ENCODE measurements around the gene PRKD1. TPM values are rescaled to one million over a fixed set of nuclear protein-coding genes. Genes with fewer than 3 reads are reported as not detected.

Gene PRKD1
- total RNA-seq, 2 donors from 2014 or later, result 12.0 to 12.6 TPM

DNA sequence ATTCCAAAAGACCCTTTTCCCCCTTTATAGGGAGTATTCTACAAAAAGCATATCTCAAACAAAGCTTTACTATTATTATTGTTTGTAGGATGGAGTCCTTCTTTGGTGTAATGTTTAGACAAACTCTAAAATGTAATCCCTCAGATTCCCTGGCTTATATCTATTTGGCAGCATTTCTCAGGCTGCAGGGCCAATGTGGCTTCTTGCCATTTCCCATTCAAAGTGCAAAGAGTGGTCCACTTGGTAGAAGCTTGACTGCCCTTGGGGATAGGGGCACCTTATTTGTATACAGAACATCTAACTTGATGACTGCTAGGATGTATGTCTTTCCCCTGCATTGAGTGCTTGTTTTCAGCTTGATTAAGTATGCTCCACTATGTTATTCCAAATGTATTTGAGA, 242.7 kb downstream of the PRKD1 start:
- no peaks in the 10 kb centered on the region for H3K36me3 ChIP-seq (ENCODE audit: control insufficient read depth, insufficient read depth, low read length)
- no peak overlapping the region for H3K4me3 ChIP-seq (ENCODE audit: low read length)
- Mint-ChIP-seq H3K9me3 (no peaks in the 10 kb centered on the region), H3K4me3 (no peak overlapping the region), H3K4me1 (no peaks in the 10 kb centered on the region), H3K27me3 (ENCODE audit: insufficient read depth) (no peaks in the 10 kb centered on the region), H3K36me3 (ENCODE audit: low read depth) (no peaks in the 10 kb centered on the region), H3K27ac (no peak overlapping the region)
- H3K27me3 ChIP-seq (ENCODE audit: control insufficient read depth, insufficient read depth, low read length, poor library complexity, severe bottlenecking), result no peaks in the 10 kb centered on the region
- no peak for DNase-seq
- no peak overlapping the region for H3K27ac ChIP-seq (ENCODE audit: low read depth, low read length)
- H3K9me3 ChIP-seq (ENCODE audit: control insufficient read depth, low read length), result no peaks in the 10 kb centered on the region
- H3K4me1 ChIP-seq (ENCODE audit: control insufficient read depth, insufficient read depth, low read length), result no peaks in the 10 kb centered on the region
- TF ChIP-seq, protein P1, sequence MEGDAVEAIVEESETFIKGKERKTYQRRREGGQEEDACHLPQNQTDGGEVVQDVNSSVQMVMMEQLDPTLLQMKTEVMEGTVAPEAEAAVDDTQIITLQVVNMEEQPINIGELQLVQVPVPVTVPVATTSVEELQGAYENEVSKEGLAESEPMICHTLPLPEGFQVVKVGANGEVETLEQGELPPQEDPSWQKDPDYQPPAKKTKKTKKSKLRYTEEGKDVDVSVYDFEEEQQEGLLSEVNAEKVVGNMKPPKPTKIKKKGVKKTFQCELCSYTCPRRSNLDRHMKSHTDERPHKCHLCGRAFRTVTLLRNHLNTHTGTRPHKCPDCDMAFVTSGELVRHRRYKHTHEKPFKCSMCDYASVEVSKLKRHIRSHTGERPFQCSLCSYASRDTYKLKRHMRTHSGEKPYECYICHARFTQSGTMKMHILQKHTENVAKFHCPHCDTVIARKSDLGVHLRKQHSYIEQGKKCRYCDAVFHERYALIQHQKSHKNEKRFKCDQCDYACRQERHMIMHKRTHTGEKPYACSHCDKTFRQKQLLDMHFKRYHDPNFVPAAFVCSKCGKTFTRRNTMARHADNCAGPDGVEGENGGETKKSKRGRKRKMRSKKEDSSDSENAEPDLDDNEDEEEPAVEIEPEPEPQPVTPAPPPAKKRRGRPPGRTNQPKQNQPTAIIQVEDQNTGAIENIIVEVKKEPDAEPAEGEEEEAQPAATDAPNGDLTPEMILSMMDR (conservative IDR thresholded peaks at IDR 0.05), result no peak
- no peak overlapping the region for H3K9ac ChIP-seq (ENCODE audit: extremely low read depth, low read length, poor library complexity, severe bottlenecking)

DNA sequence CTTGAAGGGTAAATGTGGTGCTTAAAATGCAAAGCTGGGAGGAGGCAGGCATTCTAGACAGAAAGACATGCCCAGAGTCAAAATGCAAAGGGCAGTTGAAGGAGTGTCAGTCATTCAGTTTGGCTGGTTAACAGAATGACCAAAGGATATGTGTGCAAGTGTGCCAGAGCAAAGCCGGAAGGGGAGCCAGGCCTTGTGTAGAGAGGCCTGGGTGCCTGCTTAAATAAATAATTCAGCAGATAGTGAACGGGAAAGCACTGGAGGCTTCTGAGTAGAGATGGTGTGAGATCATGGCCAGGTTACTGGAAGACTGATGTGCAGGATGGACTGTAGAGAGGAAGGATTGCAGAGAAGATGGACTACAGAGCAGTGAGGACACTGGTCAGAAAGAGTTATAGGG, 244.9 kb downstream of the PRKD1 start:
- H3K27ac Mint-ChIP-seq, result no peak overlapping the region
- no peak for DNase-seq
- no peaks in the 10 kb centered on the region for H3K4me1 ChIP-seq (ENCODE audit: control insufficient read depth, insufficient read depth, low read length)
- H3K4me1 Mint-ChIP-seq, result no peaks in the 10 kb centered on the region
- TF ChIP-seq, protein P1 (conservative IDR thresholded peaks at IDR 0.05), result no peak
- H3K27me3 ChIP-seq (ENCODE audit: control insufficient read depth, insufficient read depth, low read length, poor library complexity, severe bottlenecking), result no peaks in the 10 kb centered on the region
- H3K9me3 Mint-ChIP-seq, result no peaks in the 10 kb centered on the region
- H3K27me3 Mint-ChIP-seq (ENCODE audit: insufficient read depth), result no peaks in the 10 kb centered on the region
- WGBS, 2 experiments (ENCODE audit: insufficient coverage in 1 of 2, insufficient read length in 1 of 2), result 85 to 92% methylated on average over 2 of the region's 2 CpGs
- no peak overlapping the region for H3K4me3 Mint-ChIP-seq
- no peak overlapping the region for H3K9ac ChIP-seq (ENCODE audit: extremely low read depth, low read length, poor library complexity, severe bottlenecking)
- no peaks in the 10 kb centered on the region for H3K36me3 Mint-ChIP-seq (ENCODE audit: low read depth)
- H3K4me3 ChIP-seq (ENCODE audit: low read length), result no peak overlapping the region
- no peaks in the 10 kb centered on the region for H3K36me3 ChIP-seq (ENCODE audit: control insufficient read depth, insufficient read depth, low read length)
- H3K27ac ChIP-seq (ENCODE audit: low read depth, low read length), result no peak overlapping the region
- no peaks in the 10 kb centered on the region for H3K9me3 ChIP-seq (ENCODE audit: control insufficient read depth, low read length)

DNA sequence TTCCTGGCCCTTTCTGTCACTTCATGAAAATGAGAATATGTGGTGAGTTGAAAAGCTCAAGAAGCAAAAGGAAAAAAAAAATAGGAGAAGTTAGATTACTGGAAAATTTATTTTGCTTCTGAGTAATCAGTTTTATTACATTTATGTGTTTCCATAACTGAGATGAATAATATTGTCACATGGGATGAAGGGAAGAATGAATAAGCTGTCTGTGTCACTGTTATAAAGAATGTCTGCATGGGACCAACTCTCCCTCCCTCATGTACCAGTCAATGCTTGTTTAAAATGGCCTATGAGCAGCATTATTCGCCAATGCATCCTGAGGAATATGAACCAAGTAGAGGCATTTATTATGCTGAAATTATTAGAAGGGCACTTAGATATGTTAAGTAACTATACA, 246.3 kb downstream of the PRKD1 start:
- WGBS, 2 experiments (ENCODE audit: insufficient coverage in 1 of 2, insufficient read length in 1 of 2), result 100% methylated on average over 1 of the region's 1 CpG; no CpG with 5 or more reads in 1 of the 2 experiments
- Histone ChIP-seq H3K27me3 (ENCODE audit: control insufficient read depth, insufficient read depth, low read length, poor library complexity, severe bottlenecking) (no peaks in the 10 kb centered on the region), H3K4me1 (ENCODE audit: control insufficient read depth, insufficient read depth, low read length) (no peaks in the 10 kb centered on the region), H3K9me3 (ENCODE audit: control insufficient read depth, low read length) (no peaks in the 10 kb centered on the region), H3K9ac (ENCODE audit: extremely low read depth, low read length, poor library complexity, severe bottlenecking) (no peak overlapping the region), H3K36me3 (ENCODE audit: control insufficient read depth, insufficient read depth, low read length) (no peaks in the 10 kb centered on the region), H3K27ac (ENCODE audit: low read depth, low read length) (no peak overlapping the region), H3K4me3 (ENCODE audit: low read length) (no peak overlapping the region)
- Mint-ChIP-seq H3K4me3 (no peak overlapping the region), H3K36me3 (ENCODE audit: low read depth) (no peaks in the 10 kb centered on the region), H3K27me3 (ENCODE audit: insufficient read depth) (no peaks in the 10 kb centered on the region), H3K4me1 (no peaks in the 10 kb centered on the region), H3K9me3 (no peaks in the 10 kb centered on the region), H3K27ac (no peak overlapping the region)
- DNase-seq, result no peak
- TF ChIP-seq, protein P1 (conservative IDR thresholded peaks at IDR 0.05), result no peak
